HG03175 (cell line): ENCODE data around the gene ZNF28.
"Not testable (repeated sequence)": the region's sequence is repeated elsewhere in the genome, so short reads cannot be mapped to it uniquely, and the experiment has no call there.

Experiments used
- ATAC-seq: cut with Tn5 transposase; IDR thresholded peaks from one replicate; pipeline ENCODE4 v1.9.1; 2021; ENCODE audit warnings: mild to moderate bottlenecking, moderate library complexity; ENCODE audit not compliant: unreplicated experiment

The ZNF28 gene

DNA sequence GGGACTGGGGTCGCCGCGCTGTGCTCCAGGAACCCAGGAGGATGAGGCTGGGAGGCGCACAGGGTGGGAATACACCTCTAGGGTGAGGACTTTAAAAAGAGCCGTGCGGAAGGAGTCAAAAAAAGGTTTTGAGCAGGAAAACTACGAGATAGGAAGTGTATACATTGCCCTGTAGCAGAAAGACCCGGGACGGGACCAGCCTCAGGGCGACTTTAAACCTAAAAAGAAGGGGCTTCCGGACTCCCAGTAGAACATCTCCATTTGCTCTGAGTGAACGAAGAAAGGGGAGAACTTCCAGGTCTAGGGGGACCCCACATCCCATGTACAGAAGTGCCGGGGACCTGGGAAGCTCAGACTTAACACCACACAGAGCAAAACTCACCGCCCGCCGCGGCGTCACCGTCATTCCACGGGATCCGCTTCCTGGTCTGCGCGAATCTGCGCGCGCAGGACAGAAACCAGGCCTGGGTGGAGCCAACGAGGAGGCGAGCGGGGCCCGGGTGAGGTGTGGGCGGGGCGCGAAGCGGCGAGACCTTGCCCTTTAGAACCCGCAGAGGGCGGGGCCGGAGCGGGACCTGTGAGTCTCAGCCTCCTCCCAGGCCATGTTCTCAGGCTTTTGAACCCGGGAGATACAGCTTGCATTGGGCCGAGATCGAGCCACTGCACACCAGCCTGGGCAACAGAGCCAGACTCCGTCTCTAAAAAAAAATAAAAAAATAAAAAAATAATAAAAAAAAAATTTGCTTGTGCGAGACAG is at the start of gene ZNF28:
Gene ZNF28, minus strand, starts transcription at position 430 of the 757 bp plus-strand sequence. CDS start 3,675 bp downstream, outside the sequence.
- ATAC-seq = peak; percentile 94

- ATAC-seq = not testable (repeated sequence)
Observed at GRCh38 chr19:52868031-52868430, 46.6 kb upstream of the ZNF28 start.

DNA sequence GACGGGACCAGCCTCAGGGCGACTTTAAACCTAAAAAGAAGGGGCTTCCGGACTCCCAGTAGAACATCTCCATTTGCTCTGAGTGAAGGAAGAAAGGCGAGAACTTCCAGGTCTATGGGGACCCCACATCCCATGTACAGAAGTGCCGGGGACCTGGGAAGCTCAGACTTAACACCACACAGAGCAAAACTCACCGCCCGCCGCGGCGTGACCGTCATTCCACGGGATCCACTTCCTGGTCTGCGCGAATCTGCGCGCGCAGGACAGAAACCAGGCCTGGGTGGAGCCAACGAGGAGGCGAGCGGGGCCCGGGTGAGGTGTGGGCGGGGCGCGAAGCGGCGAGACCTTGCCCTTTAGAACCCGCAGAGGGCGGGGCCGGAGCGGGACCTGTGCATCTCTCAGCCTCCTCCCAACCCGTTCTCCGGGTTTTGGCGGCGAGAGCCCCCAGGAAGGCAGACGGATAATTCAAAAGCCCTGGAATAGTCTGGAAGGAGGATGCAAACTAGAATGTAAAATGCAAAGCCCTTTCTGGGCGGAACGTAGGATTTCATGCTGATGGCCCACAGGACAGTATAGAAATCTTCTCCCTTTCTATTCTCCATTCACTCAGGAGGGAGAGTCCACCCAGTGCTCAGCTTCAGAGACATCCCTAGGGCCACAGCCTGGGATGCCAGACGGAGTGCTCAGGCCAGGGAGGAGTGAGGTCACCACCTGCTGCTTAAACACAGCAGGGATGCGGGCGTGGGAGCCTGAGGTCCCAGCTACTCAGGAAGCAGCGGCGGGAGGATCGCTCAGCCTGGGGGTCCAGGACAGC is 36.2 kb upstream of the ZNF28 start, which contains the start of gene ZNF468:
Gene ZNF468, minus strand, starts transcription at position 242 of the 814 bp plus-strand sequence. CDS start 3,347 bp downstream, outside the sequence.
- peak; percentile 96 for ATAC-seq

- ATAC-seq = peak; percentile 13
Observed at GRCh38 chr19:52856540-52857377, 35.3 kb upstream of the ZNF28 start.

GRCh38 chr19:52847352-52847751 is 25.9 kb upstream of the ZNF28 start:
- not testable (repeated sequence) for ATAC-seq

GRCh38 chr19:52840825-52841465 is 19.5 kb upstream of the ZNF28 start:
- not testable (repeated sequence) for ATAC-seq

- not testable (repeated sequence) for ATAC-seq
Observed at GRCh38 chr19:52834289-52834688, 12.9 kb upstream of the ZNF28 start.

DNA sequence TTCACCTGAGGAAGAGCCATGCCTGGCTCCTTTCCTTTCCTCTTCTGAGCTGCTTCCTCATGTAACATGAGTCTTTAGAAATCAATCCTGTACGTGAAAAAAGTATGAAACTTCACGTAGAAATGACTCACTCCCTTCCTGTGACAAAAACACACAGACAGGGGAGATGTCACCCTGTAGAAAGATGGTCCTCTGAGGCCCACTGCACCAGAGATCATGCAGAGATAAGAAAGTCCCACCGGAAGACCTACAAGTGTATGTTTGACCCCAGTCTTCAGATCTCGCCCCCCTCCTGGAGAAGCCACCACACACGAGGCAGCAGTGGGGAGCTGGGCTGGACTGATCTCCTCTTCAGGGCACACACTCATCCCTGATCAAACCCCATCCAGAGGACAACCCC is 12.1 kb upstream of the ZNF28 start:
- not testable (repeated sequence) for ATAC-seq

DNA sequence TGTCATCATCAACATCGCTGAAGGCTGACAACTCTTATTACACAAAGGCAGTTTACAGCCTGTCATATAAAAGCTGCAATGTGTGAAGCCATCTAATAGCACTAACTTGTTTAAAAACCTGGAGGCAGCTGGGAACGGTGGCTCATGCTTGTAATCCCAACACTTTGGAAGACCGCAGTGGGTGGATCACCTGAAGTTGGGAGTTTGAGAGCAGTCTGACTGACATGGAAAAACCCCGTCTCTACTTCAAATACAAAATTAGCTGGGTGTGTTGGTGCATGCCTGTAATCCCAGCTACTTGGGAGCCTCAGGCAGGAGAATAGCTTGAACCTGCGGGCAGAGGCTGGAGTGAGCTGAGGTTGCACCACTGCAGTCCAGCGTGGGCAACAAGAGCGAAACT is 8.4 kb upstream of the ZNF28 start:
- not testable (repeated sequence) for ATAC-seq

GRCh38 chr19:52825765-52826164 is 4.3 kb upstream of the ZNF28 start:
- ATAC-seq = no peak

DNA sequence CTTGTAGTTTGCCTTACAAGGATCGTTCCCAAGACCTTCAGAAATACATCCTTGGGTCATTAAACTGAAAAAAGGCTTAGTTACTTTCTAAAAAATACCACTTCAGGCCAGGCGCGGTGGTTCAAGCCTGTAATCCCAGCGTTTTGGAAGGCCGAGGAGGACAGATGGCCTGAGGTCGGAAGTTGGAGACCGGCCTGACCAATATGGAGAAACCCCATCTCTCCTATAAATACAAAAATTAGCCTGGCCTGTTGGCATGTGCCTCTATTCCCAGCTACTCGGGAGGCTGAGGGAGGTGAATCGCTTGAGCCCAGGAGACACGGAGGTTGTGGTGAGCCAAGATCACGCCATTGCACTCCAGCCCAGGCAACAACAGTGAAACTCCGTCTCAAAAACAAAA is 2.2 kb upstream of the ZNF28 start:
- no peak for ATAC-seq

DNA sequence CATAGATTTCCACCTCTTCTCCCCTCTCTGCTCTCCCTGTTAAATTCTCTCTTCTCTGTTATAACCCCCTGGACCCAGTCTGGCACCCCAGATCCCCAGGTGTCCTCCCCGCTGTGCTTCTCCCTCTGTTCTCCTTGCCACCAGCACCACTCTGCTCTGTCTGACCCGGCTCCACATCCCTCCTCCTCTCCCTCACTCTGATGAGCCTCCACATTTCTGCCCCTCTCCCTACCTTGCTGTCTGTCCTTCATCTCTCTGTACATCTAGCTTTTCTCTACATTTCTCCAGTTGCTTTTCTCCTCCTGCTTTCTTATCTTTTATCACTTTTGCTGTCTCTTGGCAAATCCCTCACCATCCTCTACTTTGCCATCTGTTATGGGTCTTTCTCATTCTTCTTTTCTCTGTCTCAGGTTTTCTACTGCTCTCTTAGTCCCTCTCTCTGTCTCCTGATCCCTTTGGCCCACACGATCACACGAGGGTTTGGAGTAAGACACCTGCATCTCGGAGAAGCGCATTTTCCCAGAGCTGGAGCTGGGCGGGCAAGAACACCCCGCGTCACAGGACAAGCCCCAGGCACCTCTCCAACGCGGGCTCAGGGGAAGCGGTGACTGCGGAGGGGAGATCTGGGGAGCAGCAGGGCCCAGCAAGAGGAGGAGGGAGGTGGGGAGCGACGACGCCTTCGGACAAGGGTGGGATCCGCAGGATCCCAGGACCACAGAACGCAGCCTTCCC is 795 bp downstream of the ZNF28 start:
- ATAC-seq = peak; percentile 41

GRCh38 chr19:52809801-52810200 is 11.6 kb downstream of the ZNF28 start:
- no peak for ATAC-seq

DNA sequence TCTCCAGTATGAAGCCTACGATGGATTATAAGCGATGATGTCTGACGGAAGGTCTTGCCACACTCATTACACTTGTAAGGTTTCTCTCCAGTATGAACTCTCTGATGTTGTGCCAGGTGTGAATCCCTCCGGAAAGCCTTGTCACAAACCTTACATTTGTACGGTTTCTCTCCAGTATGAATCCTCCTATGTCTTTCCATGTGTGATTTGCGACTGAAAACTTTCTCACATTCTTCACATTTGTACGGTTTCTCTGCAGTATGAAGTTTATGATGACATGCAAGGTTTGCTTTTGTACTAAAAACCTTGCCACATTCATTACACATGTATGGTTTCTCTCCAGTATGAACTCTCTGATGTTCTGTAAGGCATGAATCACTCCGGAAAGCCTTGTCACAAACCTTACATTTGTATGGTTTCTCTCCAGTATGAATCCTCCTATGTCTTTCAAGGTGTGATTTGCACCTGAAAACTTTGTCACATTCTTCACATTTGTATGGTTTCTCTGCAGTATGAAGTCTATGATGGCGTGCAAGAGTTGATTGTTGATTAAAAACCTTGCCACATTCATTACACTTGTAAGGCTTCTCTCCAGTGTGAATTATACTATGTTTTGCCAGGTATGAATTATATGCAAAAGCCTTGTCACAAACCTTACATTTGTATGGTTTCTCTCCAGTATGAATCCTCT is 21.3 kb downstream of the ZNF28 start:
- not testable (repeated sequence) for ATAC-seq

DNA sequence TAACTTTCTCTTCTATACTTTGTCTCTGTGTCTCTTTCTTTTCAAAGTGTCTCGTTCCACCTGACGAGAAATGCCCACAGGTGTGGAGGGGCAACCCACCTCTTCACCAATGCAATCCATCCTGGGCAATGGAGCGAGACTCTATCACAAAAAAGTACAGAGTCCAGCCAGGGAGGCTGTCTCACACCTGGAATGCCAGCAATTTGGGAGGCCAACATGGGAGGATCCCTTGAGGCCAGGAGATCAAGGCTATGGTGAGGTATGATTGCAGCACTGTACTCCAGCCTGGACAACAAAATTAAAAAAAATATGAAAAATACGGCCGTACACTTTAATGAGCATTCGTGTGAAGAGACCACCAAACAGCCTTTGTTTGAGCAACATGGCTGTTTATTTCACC is 32.0 kb downstream of the ZNF28 start:
- ATAC-seq = no peak

- ATAC-seq = peak; percentile 99
Observed at GRCh38 chr19:52786464-52787354, 34.7 kb downstream of the ZNF28 start, which contains the start of gene ZNF600. Gene ZNF600, minus strand, starts transcription at chr19:52786791. Its CDS starts 7,903 bp downstream, at chr19:52778888.

DNA sequence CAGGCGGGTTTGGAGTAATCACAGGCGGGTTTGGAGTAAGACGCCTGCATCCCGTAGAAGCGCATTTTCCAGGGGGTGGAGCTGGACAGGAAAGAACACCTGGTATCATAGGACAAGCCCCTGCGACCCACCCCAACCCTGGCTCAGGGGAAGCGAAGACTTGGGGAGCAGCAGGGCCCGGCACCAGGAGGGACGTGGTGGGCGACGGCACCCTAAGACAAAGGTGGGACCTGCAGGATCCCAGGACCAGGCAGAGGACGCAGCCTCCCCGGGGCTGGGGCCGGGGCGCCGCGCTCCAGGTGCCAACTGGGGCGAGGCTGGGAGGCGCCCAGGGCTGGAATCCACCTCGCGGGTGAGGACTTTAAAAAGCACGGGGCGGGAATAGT is 35.4 kb downstream of the ZNF28 start:
- ATAC-seq = peak; percentile 21

DNA sequence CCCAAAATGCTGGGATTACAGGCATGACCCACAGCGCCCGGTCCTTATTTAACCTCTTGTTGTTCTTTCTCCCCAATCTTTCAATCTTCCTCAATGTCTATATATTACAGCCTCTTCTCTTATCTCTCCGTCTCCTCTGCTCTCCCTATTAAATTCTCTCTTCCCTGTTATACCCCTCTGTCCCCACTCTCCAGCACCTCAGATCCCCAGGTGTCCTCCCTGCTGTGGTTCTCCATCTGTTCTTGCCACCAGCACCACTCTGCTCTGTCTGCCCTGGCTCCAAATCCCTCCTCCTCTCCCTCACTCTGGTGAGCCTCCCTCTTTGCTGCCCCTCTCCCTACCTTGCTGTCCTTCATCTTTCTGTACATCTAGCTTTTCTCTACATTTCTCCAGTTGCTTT is 35.9 kb downstream of the ZNF28 start:
- no peak for ATAC-seq
